Measurements from ENCODE around the gene ANKRD11. TPM values are rescaled to one million over a fixed set of nuclear protein-coding genes. Genes with fewer than 3 reads are reported as not detected.

The ANKRD11 gene
- total and polyA plus RNA-seq, 2 donors (not counting 3 experiments of a cell fraction or from before 2014, with no cell fraction given): 55.8 to 191 TPM

GRCh38 chr16:89458551-89458950 lies 31.8 kb downstream of the ANKRD11 start:
- no peaks in the 10 kb centered on the region for H3K36me3 ChIP-seq (ENCODE audit: control insufficient read depth in 2 of 2, extremely low read depth in 1 of 2, insufficient read depth in 2 of 2, low read length in 2 of 2)

More at GRCh38 chr16:89458551-89458950, 31.8 kb downstream of the ANKRD11 start:
- Histone ChIP-seq H3K9ac (replicated peaks; ENCODE audit: extremely low read depth, insufficient read depth, low read length) (no peak overlapping the region), H3K4me1 (ENCODE audit: control insufficient read depth, extremely low read depth, insufficient read depth, low read length) (peaks cover 20% of the 10 kb centered on the region), H4K20me1 (replicated peaks; ENCODE audit: control insufficient read depth, extremely low read depth, insufficient read depth, low read length) (no peaks in the 10 kb centered on the region), H3K4me3 (replicated peaks in 1 of 3; ENCODE audit: insufficient read depth in 1 of 3, low read depth in 1 of 3, low read length in 3 of 3) (no peak overlapping the region), H2AFZ (ENCODE audit: low read depth, low read length) (no peak overlapping the region), H3K9me3 (replicated peaks; ENCODE audit: control insufficient read depth, insufficient read depth, low read length) (no peaks in the 10 kb centered on the region), H3K27me3 (ENCODE audit: control insufficient read depth in 2 of 2, insufficient read depth in 2 of 2, low read length in 2 of 2) (no peaks in the 10 kb centered on the region), H3K79me2 (ENCODE audit: control insufficient read depth, insufficient read depth, low read length) (peaks cover 86% of the 10 kb centered on the region), H3K4me2 (ENCODE audit: insufficient read depth, low read length) (no peak overlapping the region), H3K9me1 (replicated peaks; ENCODE audit: control insufficient read depth, extremely low read depth, insufficient read depth, low read length) (no peaks in the 10 kb centered on the region), H3K27ac (ENCODE audit: insufficient read depth, low read depth, low read length) (peak overlapping the region; percentile 8)
- dilution Hi-C loops (cut with MboI; ENCODE audit: extremely low pct_ligation_motif_present, low sequenced_read_pairs): no loop called here
- no TSS peak for BruUV-seq (replicated peaks)
- intact Hi-C loops (cut with micrococcal nuclease): no loop called here
- DNase-seq (ENCODE audit: low read depth, low spot score) (no peak), FAIRE-seq (peak; percentile 18)
- TF ChIP-seq MAX (IDR thresholded peaks at IDR 0.05; ENCODE audit: insufficient read depth, insufficient read length) (no peak), GATA2 (IDR thresholded peaks at IDR 0.05; ENCODE audit: insufficient read depth, insufficient read length, low read depth, low read length) (no peak), POLR2AphosphoS5 (IDR thresholded peaks at IDR 0.05; ENCODE audit: insufficient read depth, low read depth, low read length) (no peak), JUN (IDR thresholded peaks at IDR 0.05; ENCODE audit: borderline replicate concordance, insufficient read depth, insufficient read length, low read depth) (no peak), MYC (IDR thresholded peaks at IDR 0.05; ENCODE audit: low read depth, low read length) (no peak), EZH2 (IDR thresholded peaks at IDR 0.05; ENCODE audit: borderline replicate concordance, low read depth, low read length, severe bottlenecking) (no peak), CTCF (IDR thresholded peaks at IDR 0.05; ENCODE audit: extremely low read depth in 1 of 2, insufficient read depth in 1 of 2, low read depth in 1 of 2, low read length in 2 of 2) (no peak), POLR2A (IDR thresholded peaks at IDR 0.05; ENCODE audit: low read depth, low read length) (no peak), FOS (IDR thresholded peaks at IDR 0.05; ENCODE audit: borderline replicate concordance, insufficient read depth, low read length) (no peak)
- ChIA-PET POLR2A (no interaction called here), CTCF (interaction anchor here (1.0 to 2.6 kb wide), 6 partner anchors 9 to 99 kb away, joined by 3 to 8 read pairs (median 3); no protein-coding TSS in a partner anchor)
